Measurements from ENCODE around the gene CD63. TPM values are rescaled to one million over a fixed set of nuclear protein-coding genes. Genes with fewer than 3 reads are reported as not detected.

CD63 gene
- total RNA-seq, 2 experiments from 2014 or later = 203 to 206 TPM

DNA sequence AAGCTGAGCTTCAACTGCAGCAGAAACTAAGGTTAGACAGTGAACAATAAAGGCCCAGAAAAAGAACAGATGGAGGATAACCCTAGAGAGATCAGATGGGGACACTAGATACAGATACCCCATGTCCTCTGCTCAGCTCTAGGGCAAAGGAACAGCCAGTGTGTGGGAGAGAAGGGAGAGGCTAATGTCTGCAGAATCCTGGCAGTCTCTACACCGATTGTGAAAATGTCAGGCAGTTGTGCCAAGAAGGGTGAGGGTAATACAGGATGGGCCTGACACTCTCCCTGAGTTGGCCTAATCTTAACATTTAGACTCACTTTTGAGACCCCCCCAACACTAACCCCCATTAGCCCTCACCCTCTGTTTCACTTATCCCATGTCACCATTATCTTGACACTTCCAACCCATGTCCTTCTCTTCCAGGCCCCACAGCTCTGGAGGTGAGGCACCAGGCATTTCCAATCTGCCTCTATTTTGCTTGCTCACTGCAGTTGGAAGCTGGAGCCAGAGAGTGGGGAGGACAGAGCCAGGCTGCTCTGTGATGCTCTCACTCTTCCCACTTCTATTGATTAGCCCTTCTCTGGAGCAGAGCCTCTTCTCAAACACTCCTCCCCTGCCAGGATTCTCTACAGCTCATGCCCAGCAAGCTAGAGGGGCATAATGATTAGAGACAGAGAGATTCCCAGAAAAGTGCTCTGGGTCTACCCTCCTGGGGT is 16.0 kb downstream of the CD63 start:
- no peak for DNase-seq
- POLR2A ChIA-PET = no interaction called here

DNA sequence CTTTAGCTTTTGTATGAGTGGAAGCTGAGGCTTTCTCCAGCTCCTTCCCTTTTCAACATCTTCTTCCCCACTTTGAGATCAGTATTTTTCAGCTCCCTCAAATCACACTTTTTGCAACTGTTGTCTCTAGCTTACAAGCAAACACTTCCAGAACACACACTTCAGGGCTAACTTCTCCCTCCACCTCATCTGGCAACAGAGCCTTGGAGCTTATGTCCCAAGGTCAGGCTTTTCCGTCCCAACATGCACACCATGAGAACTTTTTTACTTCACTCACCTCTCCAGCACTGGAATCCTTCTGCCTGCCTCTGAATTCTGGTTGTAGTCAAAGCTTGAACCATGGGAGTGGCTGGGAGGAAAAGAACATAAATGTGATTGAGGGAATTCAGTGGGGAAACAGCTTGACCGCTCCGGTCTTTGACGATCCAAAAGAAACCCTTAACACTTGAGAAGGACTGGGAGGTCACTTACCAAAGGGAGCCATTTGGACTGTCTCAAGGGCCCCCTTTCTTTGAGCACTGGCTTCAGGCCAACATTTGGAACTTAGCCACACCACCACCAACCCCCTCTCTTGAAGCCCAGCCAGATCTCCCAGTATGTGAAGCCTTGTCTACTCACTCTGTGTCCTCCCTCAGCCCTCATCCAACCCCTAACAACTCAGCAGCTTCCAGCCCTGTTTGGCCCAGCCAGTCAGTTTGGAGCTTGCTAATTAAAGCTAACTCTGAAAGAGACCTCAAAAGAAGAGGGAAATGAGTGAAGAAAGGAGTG is 16.8 kb downstream of the CD63 start:
- POLR2A ChIA-PET = no interaction called here
- ATAC-seq = no peak

More for the DNA sequence above, 16.0 kb downstream of the CD63 start:
- ATAC-seq = no peak
- H3K9me3 Mint-ChIP-seq (ENCODE audit: insufficient read depth) = no peaks in the 10 kb centered on the region
- CTCF ChIA-PET = interaction anchor here (1.1 to 1.6 kb wide), 2 partner anchors 26 to 66 kb away, joined by 3 to 5 read pairs; no protein-coding TSS in a partner anchor
- no peak overlapping the region for H3K4me3 Mint-ChIP-seq
- peaks cover 36% of the 10 kb centered on the region for H3K4me1 Mint-ChIP-seq (ENCODE audit: low read depth)
- H3K27ac Mint-ChIP-seq = no peak overlapping the region
- H3K36me3 Mint-ChIP-seq (ENCODE audit: low read depth) = peaks cover 8% of the 10 kb centered on the region
- H3K27me3 Mint-ChIP-seq (ENCODE audit: low read depth) = peaks cover 41% of the 10 kb centered on the region

DNA sequence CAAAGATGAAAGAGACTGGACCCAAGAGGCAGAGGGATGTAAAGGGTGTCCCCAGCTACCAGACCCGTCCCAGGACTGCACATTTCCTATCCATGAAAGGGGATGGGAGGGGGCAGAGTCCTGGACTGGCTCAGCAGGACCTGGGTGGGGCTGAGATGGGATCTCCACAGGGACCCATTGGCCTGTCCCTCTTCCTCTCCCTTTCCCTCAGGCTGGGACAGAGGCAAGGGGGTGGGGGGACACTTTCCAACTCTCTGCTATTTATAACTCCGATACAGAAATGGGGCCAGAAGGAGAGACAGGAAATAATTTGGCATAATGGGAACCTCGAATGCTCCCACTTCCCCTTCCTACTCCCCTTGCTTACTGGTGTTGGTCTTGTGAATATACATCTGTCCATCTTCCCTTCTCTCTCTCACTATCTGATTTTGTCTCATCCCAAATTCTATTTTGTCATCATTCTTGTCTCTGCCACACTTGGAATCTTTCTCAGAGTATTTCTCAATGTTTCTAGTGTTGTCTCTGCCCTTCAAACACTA is 20.0 kb downstream of the CD63 start:
- H3K4me3 Mint-ChIP-seq = peak overlapping the region; percentile 76
- POLR2A ChIA-PET = no interaction called here
- CTCF ChIA-PET = no interaction called here

More for the DNA sequence above, 16.8 kb downstream of the CD63 start:
- H3K4me3 Mint-ChIP-seq = no peak overlapping the region
- DNase-seq = no peak
- peaks cover 46% of the 10 kb centered on the region for H3K27me3 Mint-ChIP-seq (ENCODE audit: low read depth)
- peaks cover 33% of the 10 kb centered on the region for H3K4me1 Mint-ChIP-seq (ENCODE audit: low read depth)
- H3K9me3 Mint-ChIP-seq (ENCODE audit: insufficient read depth) = no peaks in the 10 kb centered on the region
- CTCF ChIA-PET = interaction anchor here (1.1 to 1.8 kb wide), 3 partner anchors 27 to 65 kb away, joined by 3 to 5 read pairs (median 3); no protein-coding TSS in a partner anchor
- peaks cover 3% of the 10 kb centered on the region for H3K36me3 Mint-ChIP-seq (ENCODE audit: low read depth)
- no peak overlapping the region for H3K27ac Mint-ChIP-seq

DNA sequence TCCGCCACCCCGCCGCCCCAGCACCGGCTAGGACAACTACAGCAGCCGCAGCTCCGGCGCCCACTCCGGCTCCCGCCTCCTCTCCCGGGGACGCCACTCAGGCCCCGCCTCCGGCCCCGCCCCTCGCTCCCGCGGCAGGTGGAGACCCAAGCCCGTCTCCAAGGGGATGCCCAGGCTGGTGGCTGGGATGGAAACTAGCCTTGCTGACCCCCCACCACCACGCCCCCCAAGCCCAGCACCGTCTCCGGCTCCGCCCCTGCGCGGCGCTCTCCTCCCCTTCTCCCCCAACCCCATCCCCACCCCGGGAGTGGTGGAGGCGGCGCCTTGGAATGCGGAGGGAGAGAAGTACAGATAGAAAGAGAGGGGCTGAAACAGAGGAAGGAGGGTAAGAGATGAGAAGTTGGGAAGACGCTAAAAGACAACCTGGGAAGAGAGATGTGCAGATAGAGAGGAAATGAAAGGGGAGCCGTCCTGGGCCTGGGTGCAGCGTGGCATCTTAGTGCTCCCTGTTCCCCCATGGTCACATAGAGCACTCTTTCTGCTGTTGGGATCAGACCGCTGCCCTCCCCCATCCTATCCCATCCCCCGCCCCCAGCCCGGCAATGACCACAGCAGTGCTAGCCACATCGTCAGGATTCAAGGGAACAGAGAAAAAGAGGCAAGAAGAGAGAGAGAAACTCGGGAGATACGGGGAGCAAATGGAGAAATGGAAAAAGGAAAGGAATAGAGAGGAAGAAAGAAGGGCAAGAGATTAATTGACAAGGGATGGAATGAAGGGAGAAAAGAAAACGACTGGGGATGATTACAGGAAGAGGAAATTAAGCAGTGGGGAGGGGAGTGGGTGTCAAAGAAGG is 20.7 kb downstream of the CD63 start, which contains the start of gene ITGA7:
Gene ITGA7, minus strand, starts transcription at position 64 of the 854 bp plus-strand sequence. CDS start 222 bp downstream, outside the sequence.
- CTCF ChIA-PET = no interaction called here

More for the DNA sequence above, 20.0 kb downstream of the CD63 start:
- no peaks in the 10 kb centered on the region for H3K9me3 Mint-ChIP-seq (ENCODE audit: insufficient read depth)
- H3K4me1 Mint-ChIP-seq (ENCODE audit: low read depth) = peaks cover 20% of the 10 kb centered on the region
- peaks cover 54% of the 10 kb centered on the region for H3K27me3 Mint-ChIP-seq (ENCODE audit: low read depth)
- no peak overlapping the region for H3K27ac Mint-ChIP-seq
- H3K36me3 Mint-ChIP-seq (ENCODE audit: low read depth) = no peaks in the 10 kb centered on the region
- ATAC-seq (no peak), DNase-seq (no peak)

DNA sequence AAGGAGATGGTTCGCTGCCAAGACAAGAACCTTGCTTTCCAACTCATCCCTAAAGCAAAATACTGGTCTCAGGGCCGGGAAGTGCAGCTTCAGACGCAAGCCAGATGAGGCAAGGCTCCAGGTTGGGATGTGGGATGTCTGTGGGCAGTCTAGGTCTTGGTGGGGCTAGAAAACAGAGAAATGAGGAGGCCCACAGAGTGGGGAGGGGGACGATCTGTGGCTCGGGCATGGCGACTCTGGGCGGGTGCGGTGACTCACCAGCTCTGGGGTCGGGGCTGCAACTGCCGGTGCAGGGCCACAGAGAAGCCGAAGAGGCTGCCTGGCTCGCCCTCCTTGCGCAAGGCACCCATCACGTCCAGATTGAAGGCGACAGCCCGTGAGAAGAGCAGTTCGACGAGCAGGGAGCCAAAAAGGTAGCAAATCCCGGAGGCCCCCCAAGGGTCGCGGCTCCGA is 21.6 kb downstream of the CD63 start:
- no peaks in the 10 kb centered on the region for H3K9me3 Mint-ChIP-seq (ENCODE audit: insufficient read depth)
- no peaks in the 10 kb centered on the region for H3K36me3 Mint-ChIP-seq (ENCODE audit: low read depth)
- CTCF ChIA-PET = no interaction called here
- ATAC-seq (peak; percentile 5), DNase-seq (no peak)
- H3K27me3 Mint-ChIP-seq (ENCODE audit: low read depth) = peaks cover 45% of the 10 kb centered on the region
- POLR2A ChIA-PET = interaction anchor here (0.8 kb wide), 1 partner anchor 9 kb away, joined by 5 read pairs; the partner anchor contains the start of gene BLOC1S1
- H3K4me1 Mint-ChIP-seq (ENCODE audit: low read depth) = peaks cover 20% of the 10 kb centered on the region
- peak overlapping the region; percentile 76 for H3K4me3 Mint-ChIP-seq
- H3K27ac Mint-ChIP-seq = no peak overlapping the region

More for the DNA sequence above, 20.7 kb downstream of the CD63 start, which contains the start of gene ITGA7:
- H3K36me3 Mint-ChIP-seq (ENCODE audit: low read depth) = no peaks in the 10 kb centered on the region
- H3K27me3 Mint-ChIP-seq (ENCODE audit: low read depth) = peaks cover 51% of the 10 kb centered on the region
- H3K4me3 Mint-ChIP-seq = peak within 1 kb of the TSS; percentile 76
- peaks cover 20% of the 10 kb centered on the region for H3K4me1 Mint-ChIP-seq (ENCODE audit: low read depth)
- ATAC-seq = peak; percentile 91
- peak; percentile 65 for DNase-seq
- POLR2A ChIA-PET = no interaction called here
- H3K9me3 Mint-ChIP-seq (ENCODE audit: insufficient read depth) = no peaks in the 10 kb centered on the region
- H3K27ac Mint-ChIP-seq = no peak within 1 kb of the TSS

DNA sequence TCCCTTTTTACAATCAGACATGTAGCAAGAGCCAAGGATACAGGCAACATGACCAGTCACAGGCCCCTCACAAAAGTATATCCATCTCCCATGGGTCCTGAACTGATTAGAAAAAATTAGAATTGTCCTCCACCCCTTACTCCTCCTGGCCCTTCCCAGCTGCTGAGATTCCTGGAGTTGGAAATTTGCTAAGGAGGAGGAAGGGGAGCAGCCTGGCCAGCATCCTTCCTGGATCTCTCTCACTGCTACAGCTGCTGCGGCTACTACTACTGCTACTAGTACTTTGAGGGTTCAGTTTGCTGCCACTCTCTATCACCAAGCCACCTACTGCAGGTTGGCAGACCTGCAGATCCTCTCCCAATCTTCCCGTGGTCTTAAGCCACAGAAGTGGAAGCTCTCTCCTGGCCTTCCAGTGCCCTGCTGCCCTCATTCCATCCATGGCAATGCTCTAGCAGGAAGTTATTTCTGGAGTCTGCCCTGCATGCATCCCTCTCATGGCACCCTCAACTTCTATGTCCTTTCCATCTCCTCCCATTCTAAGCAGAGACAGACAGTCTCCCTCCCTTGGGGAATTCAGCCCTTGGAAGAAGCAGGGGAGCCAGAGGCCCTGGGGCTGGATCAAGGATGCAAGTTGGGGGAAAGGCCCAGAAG is 22.1 kb downstream of the CD63 start:
- Mint-ChIP-seq H3K36me3 (ENCODE audit: low read depth) (no peaks in the 10 kb centered on the region), H3K9me3 (ENCODE audit: insufficient read depth) (no peaks in the 10 kb centered on the region), H3K27me3 (ENCODE audit: low read depth) (peaks cover 41% of the 10 kb centered on the region), H3K27ac (no peak overlapping the region), H3K4me3 (peak overlapping the region; percentile 76), H3K4me1 (ENCODE audit: low read depth) (peaks cover 20% of the 10 kb centered on the region)
- no peak for DNase-seq
- ChIA-PET POLR2A (interaction anchor here (0.8 kb wide), 1 partner anchor 9 kb away, joined by 5 read pairs; the partner anchor contains the start of gene BLOC1S1), CTCF (interaction anchor here (0.7 to 1.6 kb wide), 7 partner anchors 9 to 63 kb away, joined by 3 to 6 read pairs (median 4); partner anchors contain the start of gene BLOC1S1)
- ATAC-seq = no peak

DNA sequence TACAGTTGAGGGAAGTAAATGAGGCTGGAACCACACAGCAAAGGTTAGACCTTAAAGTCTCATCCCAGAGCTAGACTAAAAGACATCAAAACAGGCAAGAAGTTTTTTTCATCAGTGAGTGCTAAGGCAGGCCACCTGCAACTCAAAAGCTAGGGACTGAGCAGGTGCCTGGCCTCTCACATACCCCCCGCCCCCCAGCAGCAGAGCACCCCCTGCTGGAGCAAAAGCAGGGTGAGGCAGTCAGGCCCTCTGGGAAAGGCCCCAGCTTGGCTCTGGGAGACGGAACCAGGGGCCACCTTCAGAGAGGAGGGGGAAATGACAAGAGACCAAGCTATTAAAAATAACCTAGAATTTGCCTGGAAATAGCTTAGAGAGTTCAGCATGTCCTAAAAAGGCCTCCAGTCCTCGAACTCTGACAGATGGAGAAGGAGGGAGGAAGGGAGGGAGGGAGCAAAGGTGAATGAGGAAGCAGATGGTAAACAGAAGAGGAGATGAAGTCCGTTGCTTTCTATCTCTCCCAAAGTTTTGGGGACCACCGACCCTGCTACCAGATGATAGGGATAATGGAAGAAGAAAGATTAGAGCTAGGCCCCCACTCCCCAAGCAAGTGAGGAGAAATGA is 22.9 kb downstream of the CD63 start:
- POLR2A ChIA-PET = no interaction called here
- H3K27ac Mint-ChIP-seq = no peak overlapping the region
- H3K4me3 Mint-ChIP-seq = no peak overlapping the region
- H3K27me3 Mint-ChIP-seq (ENCODE audit: low read depth) = peaks cover 39% of the 10 kb centered on the region
- CTCF ChIA-PET = interaction anchor here (0.7 to 1.6 kb wide), 8 partner anchors 10 to 62 kb away, joined by 3 to 6 read pairs (median 4); partner anchors contain the start of gene BLOC1S1
- no peak for DNase-seq
- H3K9me3 Mint-ChIP-seq (ENCODE audit: insufficient read depth) = no peaks in the 10 kb centered on the region
- H3K4me1 Mint-ChIP-seq (ENCODE audit: low read depth) = peaks cover 20% of the 10 kb centered on the region
- H3K36me3 Mint-ChIP-seq (ENCODE audit: low read depth) = no peaks in the 10 kb centered on the region
- no peak for ATAC-seq

DNA sequence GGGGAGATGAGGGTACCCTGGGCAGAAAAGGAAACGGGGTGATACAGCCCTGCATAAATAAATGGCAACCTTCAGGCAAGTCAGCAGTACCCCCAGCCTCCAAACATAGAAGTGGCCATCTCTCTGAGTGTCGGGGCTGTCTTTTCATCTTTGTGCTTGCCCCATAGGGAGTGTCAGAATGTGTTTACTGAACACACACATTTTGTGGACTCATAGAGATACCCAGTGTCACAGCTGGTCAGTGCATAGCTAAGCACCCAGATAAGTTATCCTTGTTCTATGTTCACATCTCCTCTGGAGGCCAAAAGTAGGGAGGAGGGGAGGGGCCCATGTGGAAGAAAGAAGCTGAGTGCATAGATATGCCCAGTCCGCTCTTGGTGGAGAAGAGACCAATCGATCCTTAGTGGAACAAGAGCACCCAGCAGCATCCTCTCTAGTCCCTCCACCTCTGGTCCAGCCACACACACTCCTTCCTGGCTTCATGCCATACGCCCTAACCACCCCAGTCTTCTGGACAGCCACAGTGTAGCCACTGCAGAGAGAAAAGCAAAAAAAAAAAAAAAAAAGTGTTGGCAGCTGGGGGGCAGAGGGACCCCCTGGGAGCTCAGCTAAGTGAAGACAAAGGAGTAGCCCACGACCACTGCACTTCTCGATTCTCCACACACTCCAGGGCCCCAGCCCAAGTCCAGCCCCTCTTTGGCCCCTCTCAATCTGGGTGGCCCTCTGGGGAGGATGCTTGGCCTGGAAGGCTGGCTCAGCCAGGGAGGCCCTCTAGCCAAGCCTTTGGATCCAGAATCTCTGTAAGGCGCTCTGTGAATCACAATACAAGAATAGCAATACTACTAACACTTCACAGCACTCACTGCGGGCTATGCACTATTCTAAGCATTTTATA is 23.7 kb downstream of the CD63 start:
- peaks cover 20% of the 10 kb centered on the region for H3K4me1 Mint-ChIP-seq (ENCODE audit: low read depth)
- DNase-seq = no peak
- H3K27me3 Mint-ChIP-seq (ENCODE audit: low read depth) = peaks cover 34% of the 10 kb centered on the region
- no peaks in the 10 kb centered on the region for H3K9me3 Mint-ChIP-seq (ENCODE audit: insufficient read depth)
- no peak overlapping the region for H3K4me3 Mint-ChIP-seq
- ChIA-PET CTCF (interaction anchor here (0.9 to 1.6 kb wide), 4 partner anchors 11 to 48 kb away, joined by 3 to 6 read pairs (median 4); partner anchors contain the start of gene BLOC1S1), POLR2A (no interaction called here)
- no peaks in the 10 kb centered on the region for H3K36me3 Mint-ChIP-seq (ENCODE audit: low read depth)
- no peak overlapping the region for H3K27ac Mint-ChIP-seq
- ATAC-seq = no peak

DNA sequence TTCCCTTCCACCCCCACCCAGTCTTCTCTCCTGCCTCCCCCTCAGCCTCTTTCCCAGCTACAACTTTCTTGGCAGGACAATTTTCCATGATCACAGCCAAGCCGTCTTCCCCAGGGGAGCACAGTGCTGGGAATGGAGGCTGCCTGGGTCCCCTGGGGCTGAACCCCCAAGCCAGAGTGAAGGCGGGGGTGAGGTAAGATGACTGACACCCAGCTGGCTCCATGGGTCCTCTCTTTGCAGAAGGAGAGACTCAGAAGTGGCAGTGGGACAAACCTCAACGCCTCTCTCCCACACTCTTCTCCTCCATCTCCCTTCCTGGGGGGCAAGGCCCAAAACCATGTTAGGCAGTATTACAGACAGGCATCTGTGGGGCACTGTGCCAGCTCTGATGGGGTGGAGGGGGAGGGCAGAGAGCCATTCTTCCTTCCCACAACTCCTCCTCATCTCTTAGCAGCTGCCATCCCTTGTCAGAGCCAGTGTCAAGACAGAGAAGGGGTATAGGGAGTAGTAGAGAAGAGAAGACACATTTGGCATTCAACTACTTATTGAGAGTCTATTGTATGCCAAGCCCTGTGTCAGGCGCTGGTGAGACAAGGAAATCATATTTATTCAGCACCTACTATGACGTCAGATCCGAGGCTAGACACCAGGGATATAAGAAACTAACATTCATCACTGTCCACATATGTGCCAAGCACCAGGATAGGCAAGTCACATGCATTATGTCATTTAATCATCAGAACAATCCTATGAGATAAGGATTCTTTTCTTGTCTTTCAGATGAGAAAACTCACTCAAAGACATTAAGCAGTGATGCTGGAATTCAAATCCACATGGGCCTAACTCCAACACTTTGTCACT is 24.7 kb downstream of the CD63 start:
- DNase-seq = no peak
- Mint-ChIP-seq H3K27ac (no peak overlapping the region), H3K4me3 (no peak overlapping the region), H3K4me1 (ENCODE audit: low read depth) (peaks cover 18% of the 10 kb centered on the region), H3K36me3 (ENCODE audit: low read depth) (no peaks in the 10 kb centered on the region), H3K27me3 (ENCODE audit: low read depth) (peaks cover 26% of the 10 kb centered on the region), H3K9me3 (ENCODE audit: insufficient read depth) (no peaks in the 10 kb centered on the region)
- ATAC-seq = no peak
- POLR2A ChIA-PET = no interaction called here
- CTCF ChIA-PET = no interaction called here

Measured in activated CD8-positive, alpha-beta T cell treated with anti-CD3 and anti-CD28 coated beads, Interleukin-2, amount 10 ng/mL, durations not matched to agents 7 days and 5 days (primary cell).